Astrocyte (in vitro differentiated cells and primary cell): ENCODE data around the gene RPL7A.

Experiments used
- EZH2 ChIP-seq: IDR thresholded peaks from 2 replicates; pipeline ENCODE4 v1.6.1; 2012; ENCODE audit warnings: mild to moderate bottlenecking, low read length, inconsistent platforms; ENCODE audit not compliant: insufficient read depth
- TF ChIP-seq, protein P1 (sequence below): IDR thresholded peaks from 2 replicates; pipeline ENCODE4 v1.5.1; 2011; ENCODE audit warnings: low read depth, mild to moderate bottlenecking, inconsistent platforms, low read length, moderate library complexity; ENCODE audit not compliant: insufficient read depth

GRCh38 chr9:133315997-133316396 is 32.0 kb upstream of the RPL7A start:
- TF ChIP-seq, protein P1, sequence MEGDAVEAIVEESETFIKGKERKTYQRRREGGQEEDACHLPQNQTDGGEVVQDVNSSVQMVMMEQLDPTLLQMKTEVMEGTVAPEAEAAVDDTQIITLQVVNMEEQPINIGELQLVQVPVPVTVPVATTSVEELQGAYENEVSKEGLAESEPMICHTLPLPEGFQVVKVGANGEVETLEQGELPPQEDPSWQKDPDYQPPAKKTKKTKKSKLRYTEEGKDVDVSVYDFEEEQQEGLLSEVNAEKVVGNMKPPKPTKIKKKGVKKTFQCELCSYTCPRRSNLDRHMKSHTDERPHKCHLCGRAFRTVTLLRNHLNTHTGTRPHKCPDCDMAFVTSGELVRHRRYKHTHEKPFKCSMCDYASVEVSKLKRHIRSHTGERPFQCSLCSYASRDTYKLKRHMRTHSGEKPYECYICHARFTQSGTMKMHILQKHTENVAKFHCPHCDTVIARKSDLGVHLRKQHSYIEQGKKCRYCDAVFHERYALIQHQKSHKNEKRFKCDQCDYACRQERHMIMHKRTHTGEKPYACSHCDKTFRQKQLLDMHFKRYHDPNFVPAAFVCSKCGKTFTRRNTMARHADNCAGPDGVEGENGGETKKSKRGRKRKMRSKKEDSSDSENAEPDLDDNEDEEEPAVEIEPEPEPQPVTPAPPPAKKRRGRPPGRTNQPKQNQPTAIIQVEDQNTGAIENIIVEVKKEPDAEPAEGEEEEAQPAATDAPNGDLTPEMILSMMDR: no peak
- no peak for TF ChIP-seq EZH2
